HepG2 (cell line): Measurements from ENCODE around the gene CTIF. TPM values are rescaled to one million over a fixed set of nuclear protein-coding genes. Genes with fewer than 3 reads are reported as not detected.

Experiments
- ATAC-seq: fragments of 200-7000 bp; cut with Tn5 transposase; 3 replicates; pipeline ENCODE4 v1.9.1; 2020; ENCODE audit warnings: mild to moderate bottlenecking, moderate library complexity
- BruUV-seq: library from RNA; stranded (reverse); fragments of 400-500 nt; replicated peaks from 2 replicates; lab custom pipeline; 2021; lab: Mats Ljungman, UMichigan
- CTCF ChIA-PET: fragments of 300-600 bp; formaldehyde crosslinking; extraction: SDS; loops from one replicate; lab custom pipeline; 2021; ENCODE audit warnings: low total read pairs, inconsistent platforms, low intra/inter-chr PET ratio; lab: Yijun Ruan, JAX
- POLR2A ChIA-PET: fragments of 350-600 bp; sonication (Branson Sonifier 250); formaldehyde crosslinking; loops from one replicate; lab custom pipeline; 2020; ENCODE audit warnings: antibody characterized with exemption, inconsistent platforms; lab: Yijun Ruan, JAX
- DNase-seq: peaks from one replicate; pipeline ENCODE4 v3.0.0-alpha.2; 2015; ENCODE audit warnings: low spot score
- FAIRE-seq: peaks from 3 replicates; lab custom pipeline; 2011; peaks lifted over from hg19 to GRCh38; lab: Jason Lieb, UNC
- H2AFZ ChIP-seq: one replicate; pipeline ENCODE4 v1.6.1; 2011; ENCODE audit warnings: low read length, inconsistent platforms
- H3K27ac ChIP-seq: fragments of 300-600 bp; 3 replicates; pipeline ENCODE4 v1.8.0; 2011; ENCODE audit warnings: mixed run types, mild to moderate bottlenecking, mixed read lengths, low read length, inconsistent platforms; ENCODE audit not compliant: insufficient read depth; ENCODE audit errors: extremely low read length
- H3K27me3 ChIP-seq, 2 experiments: fragments of 200-600 bp in 1 of 2; 2 replicates in 1 of 2; 3 replicates in 1 of 2; pipeline versions ENCODE4 v1.6.0 to v1.8.0; 2011; ENCODE audit warnings: low read length in 2 of 2, mild to moderate bottlenecking in 2 of 2, moderate library complexity in 2 of 2, inconsistent platforms in 1 of 2; ENCODE audit not compliant: insufficient read depth in 2 of 2, control insufficient read depth in 1 of 2
- H3K36me3 ChIP-seq, 2 experiments: fragments of 200-600 bp in 1 of 2; replicated peaks in 1 of 2; 2 replicates in 1 of 2; 3 replicates in 1 of 2; pipeline versions ENCODE4 v1.5.1 to v1.8.0; 2011; ENCODE audit warnings: low read length in 2 of 2, inconsistent platforms in 1 of 2; ENCODE audit not compliant: insufficient read depth in 2 of 2, control insufficient read depth in 1 of 2
- H3K4me1 ChIP-seq: 2 replicates; pipeline ENCODE4 v1.5.1; 2012; ENCODE audit warnings: low read length, inconsistent platforms; ENCODE audit not compliant: insufficient read depth
- H3K4me2 ChIP-seq: 2 replicates; pipeline ENCODE4 v1.6.0; 2011; ENCODE audit warnings: low read depth, low read length, inconsistent platforms
- H3K4me3 ChIP-seq, 3 experiments: fragments of 200-600 bp in 1 of 3; sonication (generic), shearing (Covaris generic) in 1 of 3; replicated peaks in 1 of 3; 2 replicates each; pipeline ENCODE4 v1.5.1; 2011 to 2016; ENCODE audit warnings: low read length in 3 of 3, inconsistent platforms in 2 of 3, low read depth in 2 of 3, mild to moderate bottlenecking in 2 of 3, control low read depth in 1 of 3, mixed read lengths in 1 of 3; ENCODE audit not compliant: insufficient read depth in 1 of 3
- H3K79me2 ChIP-seq: one replicate; pipeline ENCODE4 v1.6.1; 2011; ENCODE audit warnings: low read length, inconsistent platforms; ENCODE audit not compliant: insufficient read depth
- H3K9ac ChIP-seq: 2 replicates; pipeline ENCODE4 v1.6.0; 2011; ENCODE audit warnings: mild to moderate bottlenecking, low read depth, low read length, inconsistent platforms; ENCODE audit not compliant: insufficient read depth
- H3K9me3 ChIP-seq: 2 replicates; pipeline ENCODE4 v1.5.1; 2012; ENCODE audit warnings: mild to moderate bottlenecking, low read length
- H4K20me1 ChIP-seq: 2 replicates; pipeline ENCODE4 v1.6.0; 2011; ENCODE audit warnings: inconsistent platforms, mild to moderate bottlenecking, low read length, moderate library complexity; ENCODE audit not compliant: insufficient read depth
- ATF7-NPFF ChIP-seq: sonication (generic); formaldehyde crosslinking; IDR thresholded peaks from 2 replicates; pipeline ENCODE4 v1.8.1; 2023; ENCODE audit warnings: mild to moderate bottlenecking, low read depth, missing genetic modification reagents, moderate library complexity
- CC2D1A ChIP-seq: sonication (generic); formaldehyde crosslinking; IDR thresholded peaks from 2 replicates; pipeline ENCODE4 v1.8.1; 2023; ENCODE audit warnings: mild to moderate bottlenecking, missing genetic modification reagents
- FOXC1 ChIP-seq: sonication (generic); formaldehyde crosslinking; IDR thresholded peaks from 2 replicates; pipeline ENCODE4 v1.8.0; 2022; ENCODE audit warnings: mild to moderate bottlenecking, missing genetic modification reagents, borderline replicate concordance
- HMGA1 ChIP-seq: sonication (generic); formaldehyde crosslinking; conservative IDR thresholded peaks from 2 replicates; pipeline ENCODE4 v1.4.0; 2020; ENCODE audit warnings: missing genetic modification reagents
- NONO ChIP-seq, 2 experiments: fragments of 450-650 bp in 1 of 2; sonication (generic) in 1 of 2; formaldehyde crosslinking in 1 of 2; IDR thresholded peaks in 1 of 2; conservative IDR thresholded peaks in 1 of 2; 2 replicates each; pipeline versions ENCODE4 v1.6.1 to v1.8.0; 2017 to 2022; ENCODE audit warnings: mild to moderate bottlenecking in 1 of 2, missing genetic modification reagents in 1 of 2, moderate library complexity in 1 of 2
- SRSF4 ChIP-seq: fragments of 200-400 bp; formaldehyde crosslinking; IDR thresholded peaks from one replicate; pipeline ENCODE4 v1.6.1; 2018; ENCODE audit warnings: mild to moderate bottlenecking, low read depth, low read length, moderate library complexity; ENCODE audit not compliant: poor library complexity, severe bottlenecking
- STAT5B ChIP-seq: sonication (generic); formaldehyde crosslinking; IDR thresholded peaks from 2 replicates; pipeline ENCODE4 v1.4.0; 2020; ENCODE audit warnings: missing genetic modification reagents
- ZKSCAN8 ChIP-seq: IDR thresholded peaks from 2 replicates; pipeline ENCODE4 v1.6.1; 2016; ENCODE audit warnings: borderline replicate concordance, missing genetic modification reagents, missing compliant biosample characterization
- ZNF136 ChIP-seq: sonication (generic); formaldehyde crosslinking; IDR thresholded peaks from 2 replicates; pipeline ENCODE4 v1.8.1; 2022; ENCODE audit warnings: low read depth, mild to moderate bottlenecking, moderate library complexity, missing genetic modification reagents
- ZNF350 ChIP-seq: sonication (generic); formaldehyde crosslinking; IDR thresholded peaks from 2 replicates; pipeline ENCODE4 v1.4.0; 2020; ENCODE audit warnings: mild to moderate bottlenecking, low read depth, missing genetic modification reagents, borderline replicate concordance
- ZNF468 ChIP-seq: sonication (generic); formaldehyde crosslinking; IDR thresholded peaks from 2 replicates; pipeline ENCODE4 v1.8.0; 2022; ENCODE audit warnings: mild to moderate bottlenecking, moderate library complexity, missing genetic modification reagents
- ZNF607 ChIP-seq: sonication (generic); formaldehyde crosslinking; IDR thresholded peaks from 2 replicates; pipeline ENCODE4 v1.5.1; 2020; ENCODE audit warnings: missing genetic modification reagents, mild to moderate bottlenecking, borderline replicate concordance
- WGBS: methylation state at CpG from one replicate; pipeline ENCODE4 v1.1.6; 2017; ENCODE audit warnings: low lambda C conversion rate; 5-methylcytosine and 5-hydroxymethylcytosine counted together
- in situ Hi-C: cut with HindIII; loops from 2 replicates; pipeline ENCODE4 v1.10.0; 2017; ENCODE audit warnings: low pct_unique_long_range_greater_than_20kb; ENCODE audit not compliant: extremely low pct_ligation_motif_present
- intact Hi-C: fragments of 100-400 bp; cut with micrococcal nuclease; formaldehyde crosslinking; loops from one replicate; pipeline ENCODE4 v1.10.0; 2022; ENCODE audit not compliant: unreplicated experiment
- polyA plus RNA-seq, 8 experiments: library from polyadenylated mRNA; depleted of rRNA in 3 of 8; stranded (reverse) in 7 of 8; unstranded in 1 of 8; fragments of >200 nt; fragmentation: Illumina TruSeq in 4 of 8; extraction: Trizol in 4 of 8; gene quantifications; 2 replicates each; pipeline versions ENCODE4 v1.2.1 to v1.2.3, GENCODE V29; 2011 to 2016; ENCODE audit warnings: low read depth in 4 of 8, missing spikeins in 1 of 8, mixed read lengths in 1 of 8; ENCODE audit not compliant: insufficient read depth in 1 of 8
- total RNA-seq, 5 experiments: library from RNA; depleted of rRNA; stranded (reverse); fragments of >200 nt; fragmentation: Illumina TruSeq; extraction: Trizol; gene quantifications; 2 replicates each; pipeline ENCODE4 v1.2.3, GENCODE V29; 2016; ENCODE audit warnings: low read depth in 1 of 5

Gene CTIF
- total and polyA plus RNA-seq, 2 of the 13 experiments (the other 11 are each of a cell fraction or from before 2014, with no cell fraction given), result 18.2 to 28.0 TPM

DNA sequence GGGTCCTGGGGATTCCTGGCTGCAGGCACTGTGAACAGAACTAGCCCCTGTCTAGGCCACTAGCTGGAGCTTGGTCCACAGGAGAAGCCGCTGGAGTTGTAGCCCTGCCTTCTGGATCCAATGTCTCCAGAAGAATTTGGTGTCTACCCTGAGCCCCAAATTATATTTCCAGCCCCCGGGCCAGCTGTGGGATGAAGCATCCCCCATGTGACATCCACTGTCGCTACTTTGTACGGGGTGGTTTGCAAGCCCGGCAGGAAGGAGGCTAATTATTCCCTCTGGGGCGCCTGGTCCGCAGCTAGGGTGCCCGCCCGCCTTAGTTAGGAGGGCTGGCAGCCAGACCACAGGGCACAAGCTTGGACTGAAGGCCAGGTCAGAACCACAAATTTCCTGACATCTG is 305.4 kb downstream of the CTIF start:
- Histone ChIP-seq H3K27ac (no peak overlapping the region), H3K36me3 (peaks cover 0 to 4% of the 10 kb centered on the region in 2 experiments; a peak in 2 of 5 replicates), H3K9ac (no peak overlapping the region), H3K27me3 (no peaks in the 10 kb centered on the region), H3K79me2 (no peaks in the 10 kb centered on the region), H3K4me1 (peaks cover 7% of the 10 kb centered on the region; the same call in 1 of the 2 replicates), H3K4me2 (no peak overlapping the region), H3K4me3 (no peak overlapping the region), H4K20me1 (no peaks in the 10 kb centered on the region), H2AFZ (no peak overlapping the region), H3K9me3 (no peaks in the 10 kb centered on the region)
- TF ChIP-seq CC2D1A (CRISPR knock-in tag), result no peak
- no peak for TF ChIP-seq STAT5B (CRISPR knock-in tag)
- TF ChIP-seq ZNF136, result no peak
- no peak for TF ChIP-seq ZKSCAN8 (CRISPR knock-in tag)
- no peak for TF ChIP-seq ZNF350 (CRISPR knock-in tag)
- no peak for TF ChIP-seq SRSF4
- no peak for TF ChIP-seq NONO (IDR thresholded peaks at IDR 0.05)
- TF ChIP-seq NONO (CRISPR knock-in tag; conservative IDR thresholded peaks at IDR 0.05), result no peak
- TF ChIP-seq ZNF607 (CRISPR knock-in tag), result no peak
- no peak for TF ChIP-seq FOXC1 (CRISPR knock-in tag)
- TF ChIP-seq ZNF468 (CRISPR knock-in tag), result no peak
- no peak for TF ChIP-seq HMGA1 (CRISPR knock-in tag)
- no peak for TF ChIP-seq ATF7-NPFF (CRISPR knock-in tag)
- no TSS peak for BruUV-seq
- in situ Hi-C loops, result no loop called here
- no peak for DNase-seq
- no peak for FAIRE-seq
- WGBS, result 100% methylated on average over 2 of the region's 9 CpGs
- intact Hi-C loops, result no loop called here
- CTCF ChIA-PET, result no interaction called here
- POLR2A ChIA-PET, result no interaction called here
- no peak for ATAC-seq
